KBM-7 (cell line): ENCODE data around the gene SMARCA1.

Experiments used
- DNase-seq: peaks from one replicate; pipeline ENCODE4 v3.0.0-alpha.2; 2015
- in situ Hi-C: fragments of 300-500 bp; cut with MboI; formaldehyde crosslinking; loops from 2 replicates; pipeline ENCODE4 v1.14.3; 2020; ENCODE audit warnings: low sequenced_read_pairs, low pct_unique_long_range_greater_than_20kb, mixed read lengths

SMARCA1 gene

DNA sequence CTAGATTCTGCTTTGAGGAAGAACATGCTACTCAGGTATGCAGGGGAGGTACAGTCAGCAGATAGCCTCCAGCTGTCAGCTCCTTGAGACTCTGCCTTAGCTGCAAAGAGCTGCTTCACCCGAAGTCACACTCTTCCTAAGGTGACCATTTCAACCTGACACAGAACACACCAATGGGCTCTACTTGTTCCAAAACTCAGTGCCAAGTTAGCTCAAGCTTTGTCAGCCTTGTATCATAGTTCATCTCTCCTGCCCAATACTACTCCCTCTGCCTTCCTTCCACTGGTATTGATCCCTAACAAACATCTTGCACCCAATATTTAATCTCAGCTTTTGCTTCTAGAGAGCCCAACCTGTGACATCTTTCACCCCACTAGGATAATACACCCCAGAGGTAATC is 7.8 kb upstream of the SMARCA1 start:
- DNase-seq, result no peak
- in situ Hi-C loops, result no loop called here

- no peak for DNase-seq
- in situ Hi-C loops, result no loop called here
Observed at GRCh38 chrX:129530410-129530809, 7.1 kb upstream of the SMARCA1 start.

GRCh38 chrX:129529685-129530281 is 6.5 kb upstream of the SMARCA1 start:
- in situ Hi-C loops, result no loop called here
- DNase-seq, result no peak

DNA sequence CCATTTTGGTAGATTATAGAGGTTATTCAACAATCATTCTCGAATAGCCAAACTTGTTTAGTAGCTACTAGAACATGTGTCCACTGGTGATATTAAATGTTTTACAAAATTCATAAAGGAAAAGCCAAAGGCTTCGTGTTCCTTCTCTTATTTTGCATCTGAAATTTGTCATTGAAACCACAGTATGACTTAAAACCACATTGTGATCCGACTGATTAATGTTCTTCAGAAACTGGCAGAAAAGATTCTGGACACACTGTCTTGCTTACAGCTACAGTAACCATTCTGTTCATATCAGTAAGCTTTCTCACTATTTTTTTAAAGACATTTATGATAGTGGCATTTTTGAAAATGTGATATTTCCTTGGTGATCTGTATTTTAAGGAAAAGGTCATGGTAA is 2.6 kb upstream of the SMARCA1 start:
- no peak for DNase-seq
- in situ Hi-C loops, result no loop called here

GRCh38 chrX:129525162-129525561 is 1.9 kb upstream of the SMARCA1 start:
- in situ Hi-C loops, result no loop called here
- DNase-seq, result no peak

- DNase-seq, result no peak
- in situ Hi-C loops, result no loop called here
Observed at GRCh38 chrX:129524250-129524850, 1.1 kb upstream of the SMARCA1 start.

GRCh38 chrX:129522184-129523078 is 859 bp downstream of the SMARCA1 start:
- in situ Hi-C loops, result no loop called here
- peak; percentile 11 for DNase-seq

DNA sequence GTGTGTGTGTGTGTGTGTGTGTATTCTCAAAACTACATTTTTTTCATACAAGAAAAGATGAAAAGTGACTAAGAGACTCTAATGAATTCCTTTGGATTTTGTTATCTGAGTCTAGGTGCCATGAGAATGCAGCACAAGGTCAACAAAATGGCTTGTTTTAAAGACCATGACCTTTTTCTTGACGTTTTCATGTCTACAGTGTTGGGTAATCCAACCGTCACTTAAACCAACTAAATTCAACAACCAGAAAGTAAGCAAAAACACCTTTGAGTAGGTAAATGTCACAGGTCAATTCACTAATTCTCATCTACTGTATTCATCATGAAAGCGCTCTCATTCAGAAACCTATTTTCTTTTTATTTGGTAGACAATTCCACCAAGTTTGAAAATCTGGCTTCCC is 3.1 kb downstream of the SMARCA1 start:
- in situ Hi-C loops, result no loop called here
- DNase-seq, result no peak

GRCh38 chrX:129516402-129516801 is 6.9 kb downstream of the SMARCA1 start:
- in situ Hi-C loops, result no loop called here

DNA sequence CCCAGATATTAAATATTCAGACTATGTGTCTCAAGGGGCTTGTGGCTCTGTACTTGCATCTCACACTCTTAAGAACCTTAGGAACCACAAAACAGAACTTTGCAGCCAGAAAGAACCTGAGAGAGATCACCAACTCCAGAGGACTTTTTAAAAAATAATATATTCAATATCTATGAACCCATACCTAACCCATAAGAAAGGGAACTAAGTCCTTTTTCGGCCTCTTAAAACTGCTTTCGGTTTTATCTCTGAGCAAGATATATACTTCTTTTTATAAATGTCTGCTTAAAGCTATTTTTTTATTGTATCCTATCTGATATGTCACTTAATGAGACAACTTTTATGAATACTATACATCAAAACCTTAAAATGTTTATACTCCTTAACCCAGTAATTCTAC is 10.9 kb downstream of the SMARCA1 start:
- in situ Hi-C loops, result no loop called here

More at GRCh38 chrX:129516402-129516801, 6.9 kb downstream of the SMARCA1 start:
- DNase-seq, result no peak

GRCh38 chrX:129511689-129512088 is 11.6 kb downstream of the SMARCA1 start:
- in situ Hi-C loops, result no loop called here
- DNase-seq, result no peak

More for the DNA sequence above, 10.9 kb downstream of the SMARCA1 start:
- no peak for DNase-seq

- in situ Hi-C loops, result no loop called here
Observed at GRCh38 chrX:129510331-129510730, 13.0 kb downstream of the SMARCA1 start.

DNA sequence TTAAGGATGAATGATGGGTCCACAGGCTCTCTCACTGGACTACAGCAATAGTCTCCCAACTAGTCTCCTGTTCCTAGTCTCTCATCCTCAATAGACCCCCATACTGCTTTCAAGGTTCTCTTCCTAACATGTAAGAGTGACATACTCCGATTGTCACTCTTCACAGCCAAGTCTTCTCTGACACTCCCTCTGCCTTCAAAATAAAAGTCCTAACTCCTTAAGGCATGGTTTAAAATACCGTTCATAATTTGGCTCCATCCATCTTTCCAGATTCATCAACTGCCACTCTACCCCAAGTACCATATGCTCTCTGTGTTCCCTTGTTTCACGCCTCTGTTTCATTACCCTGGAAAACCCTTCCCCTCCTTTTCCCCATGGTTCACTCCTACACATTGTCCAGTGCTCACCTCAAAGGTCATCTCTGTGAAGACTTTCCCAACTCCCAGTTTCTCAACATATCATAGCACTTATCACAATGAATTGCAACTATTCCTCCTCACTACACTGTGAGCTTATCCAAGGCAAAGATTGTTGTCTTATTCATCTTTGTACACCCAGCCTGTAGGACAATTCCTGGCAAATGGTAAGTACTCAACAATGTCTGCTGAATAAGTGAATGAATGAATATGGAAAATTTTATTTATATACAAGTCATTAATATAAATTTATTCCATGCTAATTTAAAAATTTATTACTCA is 26.0 kb downstream of the SMARCA1 start:
- DNase-seq, result no peak
- in situ Hi-C loops, result no loop called here

More at GRCh38 chrX:129510331-129510730, 13.0 kb downstream of the SMARCA1 start:
- no peak for DNase-seq

- DNase-seq, result no peak
- in situ Hi-C loops, result no loop called here
Observed at GRCh38 chrX:129496625-129497024, 26.7 kb downstream of the SMARCA1 start.

GRCh38 chrX:129495900-129496299 is 27.4 kb downstream of the SMARCA1 start:
- in situ Hi-C loops, result no loop called here
- no peak for DNase-seq

DNA sequence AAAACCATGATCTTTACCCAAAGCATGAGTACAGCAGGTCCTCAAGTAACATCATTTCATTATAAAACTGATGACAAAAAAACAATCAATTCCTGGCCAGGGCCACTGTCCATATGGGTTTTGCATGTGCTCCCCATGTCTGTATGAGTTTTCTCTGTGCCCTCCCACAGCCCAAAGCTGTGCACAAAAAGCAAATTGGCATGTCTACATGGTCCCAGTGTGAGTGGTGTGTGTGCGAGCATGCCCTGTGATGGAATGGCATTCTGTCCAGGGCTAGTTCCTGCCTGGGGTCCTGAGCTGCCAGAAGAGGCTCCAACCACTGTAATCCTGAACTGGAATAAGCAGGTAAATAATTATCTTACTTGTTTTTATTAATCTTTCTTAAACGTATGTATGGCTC is 28.4 kb downstream of the SMARCA1 start:
- no peak for DNase-seq
- in situ Hi-C loops, result no loop called here

GRCh38 chrX:129493643-129494042 is 29.6 kb downstream of the SMARCA1 start:
- no peak for DNase-seq
- in situ Hi-C loops, result no loop called here

GRCh38 chrX:129490330-129490729 is 33.0 kb downstream of the SMARCA1 start:
- DNase-seq, result no peak
- in situ Hi-C loops, result no loop called here

DNA sequence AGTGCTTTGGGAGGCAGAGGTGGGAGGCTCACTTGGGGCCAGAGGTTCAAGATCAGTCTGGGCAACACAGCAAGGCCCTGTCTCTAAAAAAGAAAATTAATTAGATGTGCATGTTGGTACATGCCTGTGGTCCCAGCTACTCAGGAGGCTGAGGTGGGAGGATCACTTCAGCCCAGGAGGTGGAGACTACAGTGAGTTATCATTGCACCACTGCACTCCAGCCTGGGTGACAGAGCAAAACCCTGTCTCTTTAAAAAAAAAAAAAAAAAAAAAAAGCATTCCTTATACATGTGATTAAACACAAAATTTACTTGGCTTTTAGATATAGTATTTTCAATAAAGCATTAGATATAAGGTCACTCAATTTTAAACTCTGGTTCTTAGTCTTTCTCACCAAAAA is 34.9 kb downstream of the SMARCA1 start:
- no peak for DNase-seq
- in situ Hi-C loops, result no loop called here

DNA sequence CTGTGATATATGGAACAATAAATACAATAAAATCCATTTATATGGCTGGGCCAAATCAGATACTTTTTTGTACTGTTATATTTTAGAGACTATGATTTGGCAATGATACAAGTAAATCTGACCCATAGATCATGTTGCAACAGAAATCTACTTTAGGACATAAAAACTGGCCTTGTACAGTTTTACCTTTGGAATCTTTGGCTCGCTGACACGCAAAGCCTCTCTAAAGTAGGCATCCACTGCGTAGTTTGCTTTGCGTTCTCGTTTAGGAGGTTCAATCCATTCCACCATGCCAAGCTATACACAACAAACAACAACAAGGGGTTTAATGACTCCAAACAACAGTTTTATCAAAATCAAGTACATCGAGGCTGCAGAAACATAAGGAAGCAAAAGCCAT is 42.4 kb downstream of the SMARCA1 start:
- in situ Hi-C loops, result no loop called here
- DNase-seq, result no peak
